ENCODE results near the gene CPZ.
"Not testable (repeated sequence)": the region's sequence is repeated elsewhere in the genome, so short reads cannot be mapped to it uniquely, and the experiment has no call there.

Gene CPZ

GRCh38 chr4:8641931-8642650, 49.5 kb downstream of the CPZ start:
- no peak for DNase-seq

DNA sequence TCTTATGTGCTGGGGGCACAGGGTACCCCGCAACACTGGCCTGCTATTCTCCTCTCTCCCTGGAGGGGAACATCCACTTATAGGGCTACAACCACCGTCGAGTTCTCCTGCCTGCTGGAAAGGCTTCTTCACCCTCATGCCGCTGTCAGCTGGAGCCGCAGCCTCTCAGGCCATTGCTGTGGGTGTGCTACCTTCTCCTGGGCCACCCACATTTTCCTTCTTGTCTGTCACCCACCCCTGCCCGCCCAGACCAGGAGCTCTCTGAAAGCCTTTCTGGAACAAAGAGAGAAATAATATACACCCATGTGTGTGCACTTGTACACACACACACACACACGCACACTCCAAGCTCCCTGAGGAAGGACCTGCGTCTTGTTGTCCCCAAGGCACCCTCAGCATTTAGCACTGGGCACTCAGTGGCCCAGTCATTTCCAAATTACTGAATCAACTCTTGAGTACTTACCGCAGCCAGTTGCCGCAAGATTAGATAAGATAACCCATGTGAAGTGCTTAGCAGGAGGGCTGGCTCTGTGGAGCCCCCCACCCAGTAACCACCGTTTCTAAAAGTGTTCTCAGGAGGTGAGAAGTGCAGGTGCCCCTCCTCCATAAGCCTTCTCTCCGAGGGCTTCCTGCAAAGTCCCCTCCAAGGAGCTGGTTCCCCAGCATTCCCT, 50.2 kb downstream of the CPZ start:
- no peak for DNase-seq

GRCh38 chr4:8643441-8643840, 50.9 kb downstream of the CPZ start:
- no peak for DNase-seq

DNA sequence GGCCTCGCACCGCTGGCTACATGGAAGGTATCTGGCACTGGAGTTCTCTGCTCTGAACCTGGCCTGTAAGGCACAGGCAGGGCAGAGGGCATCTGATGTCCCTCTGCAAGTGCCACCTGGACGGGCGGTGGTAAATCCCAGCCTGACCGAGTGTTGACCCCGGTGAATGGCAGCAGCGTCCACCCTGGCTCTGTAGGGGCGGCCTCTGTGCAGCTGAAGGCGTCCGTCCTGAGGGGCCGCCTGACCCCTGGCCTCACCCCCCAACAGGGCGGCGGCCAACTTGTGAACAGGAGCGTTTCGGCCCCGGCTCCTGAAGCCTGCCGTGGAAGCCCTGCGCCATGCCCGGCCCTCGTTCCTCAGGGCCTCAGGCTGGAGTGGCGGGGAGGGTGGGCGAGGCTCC, 51.4 kb downstream of the CPZ start:
- no peak for DNase-seq

- DNase-seq = no peak
Measured at GRCh38 chr4:8644461-8644891, 51.9 kb downstream of the CPZ start.

DNA sequence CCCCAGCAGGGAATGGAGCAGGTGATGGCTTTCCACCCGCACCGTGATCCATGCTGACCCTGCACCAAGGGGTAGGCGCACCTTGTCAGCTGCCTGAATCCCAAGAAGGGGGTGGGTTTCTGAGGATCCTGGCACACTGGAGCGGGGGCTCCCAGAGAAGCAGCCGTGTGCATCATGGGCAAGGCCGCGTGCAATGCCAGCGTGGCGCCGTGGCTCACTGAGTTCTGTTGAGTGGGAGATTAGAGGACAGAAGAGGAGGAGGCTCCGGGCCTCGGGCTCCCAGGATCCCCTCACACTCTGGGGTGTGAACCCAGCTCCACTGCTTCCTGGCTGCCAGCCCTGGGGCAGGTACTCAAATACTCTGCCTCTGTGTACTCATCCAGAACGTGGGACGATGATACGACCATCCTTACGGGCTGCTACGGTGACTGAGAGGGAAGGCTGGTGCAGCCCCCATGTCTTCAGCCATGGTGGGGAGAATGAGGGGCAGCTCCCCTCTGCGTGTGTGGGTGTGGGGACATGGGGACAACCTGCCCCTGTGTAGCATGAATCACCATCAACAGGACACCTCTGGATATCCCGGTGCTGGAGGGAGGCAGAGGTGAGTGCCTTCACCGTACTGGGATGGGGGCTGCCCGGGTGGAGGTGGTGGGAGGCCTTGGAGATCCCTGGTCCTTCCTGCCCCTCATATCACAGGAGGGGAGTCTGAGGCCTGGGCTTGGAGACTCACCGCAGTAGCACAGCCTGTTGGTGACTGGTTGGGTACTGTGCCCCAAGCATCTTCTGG, 52.6 kb downstream of the CPZ start:
- no peak for DNase-seq

GRCh38 chr4:8645753-8646124, 53.2 kb downstream of the CPZ start:
- DNase-seq = no peak

DNA sequence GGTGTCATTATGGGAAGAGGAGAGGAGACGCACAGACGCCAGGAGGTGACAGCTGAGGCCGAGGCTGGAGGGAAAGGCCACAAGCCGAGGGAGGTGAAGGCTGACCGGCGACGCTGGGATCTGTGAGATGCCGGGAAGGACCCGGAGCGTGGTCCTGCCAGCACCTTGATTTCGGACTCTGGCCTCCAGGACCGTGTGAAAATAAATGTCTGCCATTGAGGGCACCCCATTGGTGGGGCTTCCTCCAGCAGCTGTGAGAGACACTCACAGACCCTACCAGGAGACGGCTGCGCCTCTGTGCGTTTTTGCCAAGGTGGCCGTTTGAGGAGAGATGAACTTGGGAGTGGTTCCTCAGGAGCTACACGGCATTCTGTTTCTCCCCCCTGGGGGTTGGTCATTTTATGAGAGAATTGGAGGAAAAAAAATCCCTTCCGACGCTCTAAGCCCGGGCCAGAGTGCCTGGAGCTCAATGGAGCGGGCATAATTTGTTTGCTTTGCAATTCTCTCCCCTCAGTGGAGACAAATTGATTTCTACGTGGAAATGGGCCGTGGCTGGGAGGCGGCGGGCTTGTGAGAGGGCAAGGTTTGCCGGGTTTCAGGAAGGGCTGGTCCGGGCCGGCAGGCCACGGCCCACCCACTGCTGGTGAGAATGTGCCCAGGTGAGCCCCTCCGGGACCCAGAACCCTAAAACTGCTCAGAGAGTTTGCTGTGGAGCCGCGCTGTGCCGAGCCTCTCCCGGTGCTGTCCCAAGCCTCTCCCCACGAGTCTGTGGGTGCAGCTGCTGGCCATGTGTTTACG, 53.9 kb downstream of the CPZ start:
- no peak for DNase-seq

GRCh38 chr4:8647094-8647570, 54.6 kb downstream of the CPZ start:
- no peak for DNase-seq

- no peak for DNase-seq
Measured at GRCh38 chr4:8647626-8648025, 55.1 kb downstream of the CPZ start.

DNA sequence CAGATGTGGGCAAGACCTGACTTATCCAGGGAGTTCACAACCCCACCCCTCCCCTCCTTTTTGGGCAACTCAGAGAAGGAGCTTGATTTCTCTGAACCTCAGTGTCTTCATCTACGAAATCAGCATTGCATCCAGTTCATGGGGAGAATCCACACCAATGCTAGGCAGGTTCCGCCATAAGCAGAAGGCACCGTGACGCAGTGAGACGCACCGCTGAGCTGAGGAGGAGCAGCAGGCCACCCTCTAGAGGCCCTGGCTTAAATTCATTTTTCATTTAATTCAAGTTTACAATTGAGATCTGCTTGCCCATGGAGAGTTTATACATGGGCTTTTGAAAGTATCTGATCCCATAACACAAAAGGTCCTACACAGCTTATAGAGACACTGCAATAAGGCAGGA, 55.7 kb downstream of the CPZ start:
- no peak for DNase-seq

DNA sequence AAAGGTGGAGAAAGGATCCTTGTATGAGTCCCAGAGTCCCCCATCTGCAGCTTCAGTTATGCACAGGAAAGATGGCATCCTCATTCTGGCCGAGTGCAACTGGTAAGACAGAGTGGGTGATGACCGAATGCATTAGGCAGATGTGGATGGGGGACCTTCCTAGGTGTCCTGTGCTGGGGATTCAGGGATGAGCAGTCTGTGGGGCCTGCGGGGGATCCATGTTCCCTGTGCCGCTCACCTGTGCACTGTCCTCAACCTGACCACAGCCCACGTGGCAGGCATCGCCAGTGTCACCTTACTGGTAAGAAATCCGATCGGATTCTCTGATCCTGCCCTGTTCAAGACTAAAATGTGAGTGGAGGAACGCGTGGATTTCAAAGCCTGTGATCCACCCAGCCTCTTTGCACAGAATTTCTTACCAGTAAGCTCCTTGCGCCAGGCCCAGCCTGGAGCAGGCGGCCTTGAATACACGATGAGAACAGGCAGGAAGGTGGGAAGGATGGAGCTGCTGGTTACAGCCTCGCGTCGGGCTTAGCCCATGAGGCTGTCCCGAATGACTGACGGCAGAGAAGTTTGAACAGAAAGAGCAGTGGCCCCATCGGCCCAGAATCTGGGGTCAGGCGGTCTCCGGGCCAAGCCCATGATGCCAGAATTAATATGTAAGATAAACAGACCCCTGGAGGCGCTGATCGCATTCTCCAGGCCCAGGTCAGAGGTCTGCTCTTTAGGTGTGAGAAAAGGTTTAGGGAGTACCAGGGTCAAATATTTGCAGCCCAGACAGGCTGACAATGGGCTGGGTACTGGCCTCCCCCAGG, 56.5 kb downstream of the CPZ start:
- DNase-seq = no peak

- DNase-seq = no peak
Measured at GRCh38 chr4:8649631-8650361, 57.2 kb downstream of the CPZ start.

GRCh38 chr4:8651661-8652180, 59.2 kb downstream of the CPZ start:
- no peak for DNase-seq

DNA sequence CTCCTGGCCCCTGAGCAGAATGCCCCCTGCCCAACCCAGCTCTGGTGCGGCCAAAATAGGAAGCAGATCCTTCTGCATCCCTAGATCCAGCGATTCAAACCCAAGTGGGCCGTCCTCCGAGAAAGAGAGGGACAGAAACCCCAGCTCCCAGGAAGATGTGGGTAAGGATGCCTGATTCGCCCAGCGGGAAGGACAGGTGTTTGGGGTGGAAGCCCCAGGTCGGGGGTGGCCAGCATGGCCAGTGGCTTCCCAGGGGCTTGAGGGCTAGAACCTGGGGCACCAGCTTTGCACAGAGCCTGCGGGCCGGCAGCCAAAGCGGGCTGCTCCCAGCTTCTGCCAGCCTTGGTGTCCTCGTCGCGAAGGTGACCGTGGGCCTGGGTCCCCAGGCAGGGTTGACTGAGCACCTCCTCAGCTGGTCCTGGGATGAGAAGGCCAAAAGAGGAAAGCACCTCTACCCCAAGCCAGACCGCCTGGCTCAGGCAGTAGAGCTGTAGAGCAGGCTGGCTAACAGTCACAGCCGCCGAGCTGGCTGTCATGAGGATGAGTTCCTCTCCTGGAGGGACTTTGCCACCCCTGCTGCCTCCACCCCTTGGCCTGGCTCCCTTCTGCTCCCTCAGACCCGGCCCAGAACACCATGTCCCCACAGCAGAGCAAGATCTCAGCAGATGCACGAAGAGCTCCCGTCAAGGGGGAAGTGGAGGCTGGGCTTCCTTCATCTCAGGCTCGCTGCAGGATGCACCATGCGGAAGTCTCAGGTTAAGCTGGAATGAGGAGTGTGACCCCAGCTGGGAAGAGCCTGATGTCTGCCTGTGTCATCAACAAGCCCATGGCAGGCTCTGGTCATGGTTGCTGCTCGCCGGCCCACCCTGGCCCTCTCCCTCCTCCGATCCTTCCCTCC, 59.9 kb downstream of the CPZ start:
- DNase-seq = no peak

DNA sequence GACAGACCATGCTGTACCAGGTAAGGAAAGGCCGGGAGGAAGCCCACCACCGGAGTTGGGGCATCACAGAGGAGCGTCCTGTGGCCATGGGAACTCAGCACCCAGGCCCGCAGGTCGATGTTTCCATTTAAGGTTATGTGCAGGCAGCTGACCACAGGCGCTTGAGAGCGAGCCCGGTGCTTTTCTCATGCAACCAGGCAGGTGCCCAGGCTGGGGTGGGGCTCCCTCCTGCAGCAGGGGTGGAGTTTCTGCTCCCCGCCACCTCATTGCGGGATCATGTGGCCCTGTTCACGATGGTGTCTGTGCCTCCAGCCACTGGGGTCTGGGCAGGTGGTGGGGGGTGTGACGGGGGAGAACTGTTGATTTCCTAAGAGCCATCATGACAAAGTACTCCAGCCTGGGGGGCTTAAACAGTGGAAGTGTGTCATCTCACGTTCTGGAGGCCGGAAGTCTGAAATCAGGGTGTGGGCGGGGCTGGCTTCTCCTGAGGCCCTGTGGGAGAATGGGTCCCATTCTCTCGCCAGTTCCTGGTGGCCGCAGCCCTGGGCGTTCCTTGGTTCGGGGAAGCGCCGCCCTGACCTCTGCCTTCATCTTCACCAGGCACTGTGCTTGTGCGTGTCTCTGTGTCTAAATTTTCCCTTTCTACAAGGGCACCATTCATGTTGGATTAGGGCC, 60.9 kb downstream of the CPZ start:
- no peak for DNase-seq

GRCh38 chr4:8654139-8654538, 61.6 kb downstream of the CPZ start:
- not testable (repeated sequence) for DNase-seq

DNA sequence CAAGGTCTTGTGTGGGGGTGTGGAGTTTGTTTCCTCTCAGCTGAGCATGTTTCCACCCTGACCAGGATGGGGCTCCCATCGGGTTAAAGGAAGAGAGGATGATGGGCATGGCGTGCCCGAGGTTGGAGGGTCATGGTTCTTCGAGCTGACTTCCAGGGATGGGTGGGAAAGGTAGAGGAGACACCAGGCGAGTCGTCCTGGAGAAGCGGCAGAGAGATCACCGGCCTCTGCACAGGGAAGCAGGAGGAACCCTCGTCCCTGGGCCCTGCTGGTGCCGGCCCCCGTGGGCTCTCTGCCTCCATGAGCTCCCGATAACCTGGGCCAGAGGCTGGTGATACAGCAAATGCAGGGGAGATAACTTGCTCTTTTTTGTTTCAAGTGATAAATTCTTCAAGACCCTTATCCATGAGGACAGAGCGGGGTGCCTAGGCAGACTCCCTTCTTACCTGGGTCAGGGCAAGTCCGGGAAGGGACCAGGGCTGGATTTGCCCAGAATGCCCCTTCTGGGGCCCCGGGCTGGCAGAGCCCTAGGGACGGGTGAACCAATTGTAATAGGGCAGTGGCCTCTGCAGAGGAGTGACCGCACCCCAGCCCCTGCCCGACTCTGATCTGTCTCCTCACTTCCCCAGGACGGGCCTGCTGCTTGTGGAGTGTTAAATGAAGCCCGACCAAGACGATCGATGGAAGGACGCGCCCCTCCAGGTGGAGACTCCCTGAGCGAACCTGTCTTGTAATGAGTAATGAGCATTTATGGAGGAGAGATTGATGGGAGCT, 63.0 kb downstream of the CPZ start:
- DNase-seq = no peak

DNA sequence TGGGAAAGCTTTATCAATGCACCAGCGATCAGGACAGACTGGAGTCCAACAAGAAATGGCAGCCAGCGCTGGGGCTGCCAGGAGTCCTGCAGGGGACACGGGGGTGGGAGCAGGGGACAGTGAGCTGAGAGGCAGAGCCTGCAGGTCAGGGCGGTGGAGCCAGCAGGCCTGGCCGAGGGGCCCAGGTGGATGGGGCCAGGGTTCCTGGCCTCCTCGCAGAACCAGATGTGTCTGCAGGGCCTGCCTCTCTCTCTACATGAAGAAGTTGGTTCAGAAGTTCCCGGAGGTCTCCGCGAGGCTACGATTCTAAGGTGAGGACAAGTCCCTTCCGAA, 63.6 kb downstream of the CPZ start:
- no peak for DNase-seq
